MM.1S (cell line): ENCODE results near the gene PCNX1.
"Not testable (repeated sequence)": the region's sequence is repeated elsewhere in the genome, so short reads cannot be mapped to it uniquely, and the experiment has no call there.

Source experiments
- EZH2 ChIP-seq: fragments of 300-600 bp; sonication (generic); optimal IDR thresholded peaks from 2 replicates; pipeline ENCODE3; 2017; ENCODE audit warnings: low read depth, mild to moderate bottlenecking, antibody characterized with exemption, low read length, mixed read lengths
- EZH2phosphoT487 ChIP-seq: fragments of 300-600 bp; sonication (generic); IDR thresholded peaks from 2 replicates; pipeline ENCODE4 v1.6.1; 2018; ENCODE audit warnings: antibody characterized with exemption, low read length
- TF ChIP-seq, protein P1 (sequence below): fragments of 300-600 bp; sonication (generic); IDR thresholded peaks from 2 replicates; pipeline ENCODE4 v1.5.1; 2016; ENCODE audit warnings: antibody characterized with exemption, low read length, mixed read lengths

DNA sequence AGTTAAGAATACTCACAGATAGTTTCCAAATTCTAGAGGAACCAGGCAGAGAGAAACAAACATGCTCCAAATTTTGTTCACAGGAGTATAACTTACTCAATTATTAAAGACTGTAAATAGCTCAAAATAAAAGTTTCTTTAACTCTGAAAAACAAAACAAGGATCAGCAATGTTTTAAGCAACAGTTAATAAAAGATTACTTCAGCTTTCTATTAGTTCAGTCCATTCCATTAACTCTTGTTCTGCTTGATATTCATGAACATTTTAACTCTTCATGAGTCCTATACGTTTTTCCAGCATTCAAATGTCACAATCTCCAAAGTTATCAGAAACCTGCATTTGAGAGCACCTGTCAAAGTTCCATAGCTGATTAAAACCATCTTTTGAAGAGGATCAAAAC is 40.3 kb upstream of the PCNX1 start:
- TF ChIP-seq, protein P1, sequence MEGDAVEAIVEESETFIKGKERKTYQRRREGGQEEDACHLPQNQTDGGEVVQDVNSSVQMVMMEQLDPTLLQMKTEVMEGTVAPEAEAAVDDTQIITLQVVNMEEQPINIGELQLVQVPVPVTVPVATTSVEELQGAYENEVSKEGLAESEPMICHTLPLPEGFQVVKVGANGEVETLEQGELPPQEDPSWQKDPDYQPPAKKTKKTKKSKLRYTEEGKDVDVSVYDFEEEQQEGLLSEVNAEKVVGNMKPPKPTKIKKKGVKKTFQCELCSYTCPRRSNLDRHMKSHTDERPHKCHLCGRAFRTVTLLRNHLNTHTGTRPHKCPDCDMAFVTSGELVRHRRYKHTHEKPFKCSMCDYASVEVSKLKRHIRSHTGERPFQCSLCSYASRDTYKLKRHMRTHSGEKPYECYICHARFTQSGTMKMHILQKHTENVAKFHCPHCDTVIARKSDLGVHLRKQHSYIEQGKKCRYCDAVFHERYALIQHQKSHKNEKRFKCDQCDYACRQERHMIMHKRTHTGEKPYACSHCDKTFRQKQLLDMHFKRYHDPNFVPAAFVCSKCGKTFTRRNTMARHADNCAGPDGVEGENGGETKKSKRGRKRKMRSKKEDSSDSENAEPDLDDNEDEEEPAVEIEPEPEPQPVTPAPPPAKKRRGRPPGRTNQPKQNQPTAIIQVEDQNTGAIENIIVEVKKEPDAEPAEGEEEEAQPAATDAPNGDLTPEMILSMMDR, result not testable (repeated sequence)
- not testable (repeated sequence) for TF ChIP-seq EZH2, EZH2phosphoT487
